Adipocyte (in vitro differentiated cells): ENCODE measurements around the gene ACSM4.
"Not testable (repeated sequence)": the region's sequence is repeated elsewhere in the genome, so short reads cannot be mapped to it uniquely, and the experiment has no call there.

Source experiments
- DNase-seq: peaks from one replicate; pipeline ENCODE4 v3.0.0-alpha.2; 2015; ENCODE audit warnings: low read depth
- H3K27me3 ChIP-seq: replicated peaks from 2 replicates; pipeline ENCODE4 v1.7.0; 2013; ENCODE audit warnings: mild to moderate bottlenecking, low read length, moderate library complexity; ENCODE audit not compliant: control insufficient read depth, insufficient read depth
- H3K36me3 ChIP-seq: 2 replicates; pipeline ENCODE4 v1.7.0; 2013; ENCODE audit warnings: low read length, mild to moderate bottlenecking, moderate library complexity; ENCODE audit not compliant: control insufficient read depth, insufficient read depth, severe bottlenecking
- H3K4me1 ChIP-seq: 2 replicates; pipeline ENCODE4 v1.7.0; 2013; ENCODE audit warnings: mild to moderate bottlenecking, low read length, moderate library complexity; ENCODE audit not compliant: control insufficient read depth, insufficient read depth
- H3K4me3 ChIP-seq: 2 replicates; pipeline ENCODE4 v1.7.0; 2013; ENCODE audit warnings: mild to moderate bottlenecking, low read length, moderate library complexity
- H3K9ac ChIP-seq: 2 replicates; pipeline ENCODE4 v1.7.0; 2013; ENCODE audit warnings: mild to moderate bottlenecking, low read length, moderate library complexity
- H3K9me3 ChIP-seq: 2 replicates; pipeline ENCODE4 v1.7.0; 2013; ENCODE audit warnings: mild to moderate bottlenecking, low read length, moderate library complexity; ENCODE audit not compliant: control insufficient read depth

Gene ACSM4

GRCh38 chr12:7337790-7338189 lies 33.9 kb downstream of the ACSM4 start:
- H3K4me3 ChIP-seq, H3K4me1 ChIP-seq, H3K36me3 ChIP-seq, H3K27me3 ChIP-seq, H3K9ac ChIP-seq, DNase-seq, H3K9me3 ChIP-seq: not testable (repeated sequence)

- Histone ChIP-seq H3K27me3 (no peaks in the 10 kb centered on the region), H3K4me3 (no peak overlapping the region), H3K9ac (no peak overlapping the region), H3K9me3 (peaks cover 18% of the 10 kb centered on the region), H3K4me1 (no peaks in the 10 kb centered on the region), H3K36me3 (no peaks in the 10 kb centered on the region)
- DNase-seq: no peak
These were observed 35.8 kb downstream of the ACSM4 start for GRCh38 chr12:7339675-7340074.

GRCh38 chr12:7344833-7345606 lies 41.1 kb downstream of the ACSM4 start:
- Histone ChIP-seq H3K4me1 (peaks cover 10% of the 10 kb centered on the region), H3K9ac (no peak overlapping the region), H3K9me3 (peaks cover 25% of the 10 kb centered on the region), H3K36me3 (no peaks in the 10 kb centered on the region), H3K27me3 (no peaks in the 10 kb centered on the region), H3K4me3 (no peak overlapping the region)
- DNase-seq: no peak

GRCh38 chr12:7346551-7347225 lies 42.8 kb downstream of the ACSM4 start:
- no peak overlapping the region for H3K4me3 ChIP-seq
- DNase-seq: no peak

GRCh38 chr12:7349418-7349817 lies 45.5 kb downstream of the ACSM4 start:
- DNase-seq: no peak
- Histone ChIP-seq H3K9ac (no peak overlapping the region), H3K9me3 (peaks cover 9% of the 10 kb centered on the region), H3K36me3 (no peaks in the 10 kb centered on the region), H3K27me3 (peaks cover 3% of the 10 kb centered on the region), H3K4me1 (peaks cover 10% of the 10 kb centered on the region), H3K4me3 (no peak overlapping the region)

More at GRCh38 chr12:7346551-7347225, 42.8 kb downstream of the ACSM4 start:
- Histone ChIP-seq H3K9ac (no peak overlapping the region), H3K27me3 (peaks cover 3% of the 10 kb centered on the region), H3K4me1 (peaks cover 10% of the 10 kb centered on the region), H3K9me3 (peaks cover 25% of the 10 kb centered on the region), H3K36me3 (no peaks in the 10 kb centered on the region)

- Histone ChIP-seq H3K9me3 (no peaks in the 10 kb centered on the region), H3K9ac (no peak overlapping the region)
These were observed 47.3 kb downstream of the ACSM4 start for GRCh38 chr12:7351177-7351576.

GRCh38 chr12:7352661-7353060 lies 48.8 kb downstream of the ACSM4 start:
- DNase-seq: no peak
- Histone ChIP-seq H3K36me3 (no peaks in the 10 kb centered on the region), H3K27me3 (peaks cover 3% of the 10 kb centered on the region), H3K9me3 (no peaks in the 10 kb centered on the region), H3K9ac (no peak overlapping the region), H3K4me1 (no peaks in the 10 kb centered on the region), H3K4me3 (no peak overlapping the region)

More at GRCh38 chr12:7351177-7351576, 47.3 kb downstream of the ACSM4 start:
- no peak for DNase-seq
- peaks cover 3% of the 10 kb centered on the region for H3K27me3 ChIP-seq
- H3K36me3 ChIP-seq: no peaks in the 10 kb centered on the region
- peaks cover 3% of the 10 kb centered on the region for H3K4me1 ChIP-seq
- H3K4me3 ChIP-seq: no peak overlapping the region

GRCh38 chr12:7354529-7354928 lies 50.7 kb downstream of the ACSM4 start:
- Histone ChIP-seq H3K36me3 (no peaks in the 10 kb centered on the region), H3K27me3 (peaks cover 9% of the 10 kb centered on the region), H3K4me1 (no peaks in the 10 kb centered on the region), H3K9ac (no peak overlapping the region), H3K4me3 (no peak overlapping the region), H3K9me3 (no peaks in the 10 kb centered on the region)
- no peak for DNase-seq

GRCh38 chr12:7361265-7361664 lies 57.4 kb downstream of the ACSM4 start:
- H3K4me1 ChIP-seq: no peaks in the 10 kb centered on the region
- no peak overlapping the region for H3K9ac ChIP-seq
- H3K4me3 ChIP-seq: no peak overlapping the region
- H3K36me3 ChIP-seq: no peaks in the 10 kb centered on the region
- H3K9me3 ChIP-seq: no peaks in the 10 kb centered on the region
- no peak for DNase-seq
- H3K27me3 ChIP-seq: peaks cover 6% of the 10 kb centered on the region

GRCh38 chr12:7362734-7363133 lies 58.9 kb downstream of the ACSM4 start:
- no peak for DNase-seq
- H3K4me1 ChIP-seq: no peaks in the 10 kb centered on the region
- H3K27me3 ChIP-seq: peaks cover 6% of the 10 kb centered on the region
- no peak overlapping the region for H3K4me3 ChIP-seq
- H3K9me3 ChIP-seq: no peaks in the 10 kb centered on the region
- H3K9ac ChIP-seq: no peak overlapping the region
- H3K36me3 ChIP-seq: no peaks in the 10 kb centered on the region

GRCh38 chr12:7369274-7369729 lies 65.4 kb downstream of the ACSM4 start:
- H3K9me3 ChIP-seq: no peaks in the 10 kb centered on the region
- H3K9ac ChIP-seq: no peak overlapping the region
- H3K4me3 ChIP-seq: no peak overlapping the region
- H3K36me3 ChIP-seq: no peaks in the 10 kb centered on the region
- H3K27me3 ChIP-seq: no peaks in the 10 kb centered on the region
- no peaks in the 10 kb centered on the region for H3K4me1 ChIP-seq
- no peak for DNase-seq
